ENCODE results near the gene FIBCD1. TPM values are rescaled to one million over a fixed set of nuclear protein-coding genes. Genes with fewer than 3 reads are reported as not detected.

The FIBCD1 gene
- total RNA-seq, 1 experiment from 2014 or later = 7.1 TPM

GRCh38 chr9:130986356-130986965, 47.4 kb upstream of the FIBCD1 start:
- Histone ChIP-seq H3T11ph (ENCODE audit: low read length) (no peak overlapping the region), H3K18ac (ENCODE audit: insufficient read length, low read depth, low read length) (no peak overlapping the region), H3K79me2 (ENCODE audit: insufficient read depth, low read length) (no peaks in the 10 kb centered on the region), H3K27me3 (ENCODE audit: insufficient read depth, low read length) (no peaks in the 10 kb centered on the region), H4K91ac (ENCODE audit: insufficient read length, low read depth, low read length) (no peak overlapping the region), H3K27ac (ENCODE audit: insufficient read length, low read depth, low read length) (no peak overlapping the region), H3K14ac (ENCODE audit: insufficient read depth, low read length) (no peak overlapping the region; the same call in 1 of the 2 replicates), H3K4me2 (ENCODE audit: insufficient read depth, insufficient read length, low read length) (no peak overlapping the region), H3K4me1 (ENCODE audit: insufficient read depth, low read length) (no peaks in the 10 kb centered on the region), H2BK120ac (ENCODE audit: low read depth, low read length, poor library complexity, severe bottlenecking) (no peak overlapping the region), H2BK20ac (ENCODE audit: low read depth, low read length, poor library complexity, severe bottlenecking) (no peak overlapping the region), H2BK5ac (ENCODE audit: insufficient read length, low read length) (no peak overlapping the region), H4K8ac (replicated peaks; ENCODE audit: insufficient read length, low read depth, low read length) (no peak overlapping the region), H4K5ac (ENCODE audit: insufficient read length, low read depth, low read length) (no peak overlapping the region), H2BK15ac (ENCODE audit: low read depth, low read length) (no peak overlapping the region), H3K23ac (ENCODE audit: insufficient read length, low read depth, low read length) (no peak overlapping the region), H3K9ac (ENCODE audit: extremely low read depth, insufficient read length, low read length) (no peak overlapping the region), H3K56ac (ENCODE audit: insufficient read length, low read depth, low read length) (no peak overlapping the region), H3K9me3 (ENCODE audit: control insufficient read depth, low read depth, low read length) (no peaks in the 10 kb centered on the region), H3K79me1 (ENCODE audit: insufficient read depth, low read depth, low read length, poor library complexity, severe bottlenecking) (no peaks in the 10 kb centered on the region), H4K20me1 (ENCODE audit: control insufficient read depth, insufficient read depth, insufficient read length) (no peaks in the 10 kb centered on the region), H2BK12ac (ENCODE audit: insufficient read length, low read depth, low read length) (no peak overlapping the region), H3K23me2 (ENCODE audit: insufficient read length, low read depth, low read length, poor library complexity, severe bottlenecking) (no peaks in the 10 kb centered on the region), H2AFZ (ENCODE audit: low read length) (no peak overlapping the region), H2AK5ac (ENCODE audit: insufficient read length, low read length) (no peak overlapping the region), H3K4ac (ENCODE audit: low read depth, low read length) (no peak overlapping the region)
- H3K9me3 Mint-ChIP-seq = no peaks in the 10 kb centered on the region; a peak in 2 of 5 replicates
- H3K36me3 Mint-ChIP-seq (ENCODE audit: insufficient read depth in 1 of 3, low read depth in 3 of 3) = no peaks in the 10 kb centered on the region
- no CpG with 5 or more reads among the region's 24 CpGs for WGBS (ENCODE audit: extremely low coverage, insufficient read length, low lambda C conversion rate)
- H3K27ac Mint-ChIP-seq = no peak overlapping the region; a peak in 2 of 7 replicates
- TF ChIP-seq CTCF (conservative IDR thresholded peaks at IDR 0.05) = no peak
- peak; percentile 29 for DNase-seq
- peaks cover 2% of the 10 kb centered on the region for H3K27me3 Mint-ChIP-seq (ENCODE audit: low read depth)
- H3K4me3 Mint-ChIP-seq = no peak overlapping the region
- peaks cover 7 to 23% of the 10 kb centered on the region in 2 experiments for H3K4me1 Mint-ChIP-seq

All from H9 (cell line).